ENCODE data around the gene MELK. TPM values are rescaled to one million over a fixed set of nuclear protein-coding genes. Genes with fewer than 3 reads are reported as not detected.

MELK gene
- 5.0 and 6.0 TPM in 2 replicates for total RNA-seq

GRCh38 chr9:36572515-36573418 is at the start of gene MELK:
TSS of gene MELK (plus strand) at chr9:36572895. CDS start at chr9:36581682, 8,787 bp downstream.

Other genes starting within 250 kb of the MELK start
- gene RNF38, start 172.6 kb upstream of the MELK start, total RNA-seq: 4.2 and 4.3 TPM in 2 replicates